HepG2 (cell line): ENCODE measurements around the gene CLASP2. TPM values are rescaled to one million over a fixed set of nuclear protein-coding genes. Genes with fewer than 3 reads are reported as not detected.

Experiments
- ATF2 ChIP-seq: sonication (generic); formaldehyde crosslinking; IDR thresholded peaks from 2 replicates; pipeline ENCODE4 v1.4.0; 2020; ENCODE audit warnings: missing genetic modification reagents
- BORCS8-MEF2B ChIP-seq: sonication (generic); formaldehyde crosslinking; IDR thresholded peaks from 2 replicates; pipeline ENCODE4 v1.8.0; 2022; ENCODE audit warnings: mild to moderate bottlenecking, missing genetic modification reagents
- CENPX ChIP-seq: sonication (generic); formaldehyde crosslinking; IDR thresholded peaks from 2 replicates; pipeline ENCODE4 v1.9.0; 2021; ENCODE audit warnings: mild to moderate bottlenecking, missing genetic modification reagents, moderate library complexity
- DNMT3B ChIP-seq: conservative IDR thresholded peaks from 2 replicates; pipeline ENCODE4 v1.6.1; 2016; ENCODE audit warnings: missing biosample characterization, control low read depth
- FLYWCH1 ChIP-seq: sonication (generic); formaldehyde crosslinking; IDR thresholded peaks from 2 replicates; pipeline ENCODE4 v1.8.1; 2023; ENCODE audit warnings: mild to moderate bottlenecking, missing genetic modification reagents
- HOXA9 ChIP-seq: sonication (generic); formaldehyde crosslinking; IDR thresholded peaks from 2 replicates; pipeline ENCODE4 v1.8.1; 2022; ENCODE audit warnings: missing genetic modification reagents, mild to moderate bottlenecking, moderate library complexity, borderline replicate concordance
- KDM4B ChIP-seq: sonication (generic); formaldehyde crosslinking; IDR thresholded peaks from 2 replicates; pipeline ENCODE4 v1.4.0; 2020; ENCODE audit warnings: missing genetic modification reagents
- NFE2 ChIP-seq: sonication (generic); formaldehyde crosslinking; IDR thresholded peaks from 2 replicates; pipeline ENCODE4 v1.4.0; 2020; ENCODE audit warnings: missing genetic modification reagents
- PAX8 ChIP-seq: sonication (generic); formaldehyde crosslinking; IDR thresholded peaks from 2 replicates; pipeline ENCODE4 v1.8.0; 2022; ENCODE audit warnings: mild to moderate bottlenecking, missing genetic modification reagents, borderline replicate concordance
- PHF8 ChIP-seq: sonication (generic); formaldehyde crosslinking; IDR thresholded peaks from 2 replicates; pipeline ENCODE4 v1.5.0; 2020; ENCODE audit warnings: missing genetic modification reagents
- REPIN1 ChIP-seq: sonication (generic); formaldehyde crosslinking; IDR thresholded peaks from 2 replicates; pipeline ENCODE4 v1.8.0; 2022; ENCODE audit warnings: missing genetic modification reagents, low read depth, mild to moderate bottlenecking, borderline replicate concordance
- TRIM22 ChIP-seq: fragments of 450-650 bp; IDR thresholded peaks from 2 replicates; pipeline ENCODE4 v1.6.1; 2017
- ZBTB10 ChIP-seq: sonication (generic); formaldehyde crosslinking; IDR thresholded peaks from 2 replicates; pipeline ENCODE4 v1.4.0; 2020; ENCODE audit warnings: missing genetic modification reagents, borderline replicate concordance
- ZC3H13 ChIP-seq: sonication (generic); formaldehyde crosslinking; IDR thresholded peaks from 2 replicates; pipeline ENCODE4 v1.8.1; 2023; ENCODE audit warnings: mild to moderate bottlenecking, missing genetic modification reagents, moderate library complexity
- ZFP36L1 ChIP-seq: sonication (generic); formaldehyde crosslinking; IDR thresholded peaks from 2 replicates; pipeline ENCODE4 v1.8.0; 2022; ENCODE audit warnings: mild to moderate bottlenecking, missing genetic modification reagents, moderate library complexity
- ZFP36L2 ChIP-seq: sonication (generic); formaldehyde crosslinking; IDR thresholded peaks from 2 replicates; pipeline ENCODE4 v1.4.0; 2020; ENCODE audit warnings: missing genetic modification reagents
- ZNF343 ChIP-seq: sonication (generic); formaldehyde crosslinking; IDR thresholded peaks from 2 replicates; pipeline ENCODE4 v1.4.0; 2020; ENCODE audit warnings: mild to moderate bottlenecking, missing genetic modification reagents
- ZNF616 ChIP-seq: sonication (generic); formaldehyde crosslinking; IDR thresholded peaks from 2 replicates; pipeline ENCODE4 v1.5.0; 2020; ENCODE audit warnings: low read depth, mild to moderate bottlenecking, missing genetic modification reagents
- ZNF646 ChIP-seq: sonication (generic); formaldehyde crosslinking; IDR thresholded peaks from 2 replicates; pipeline ENCODE4 v1.9.0; 2021; ENCODE audit warnings: mild to moderate bottlenecking, missing genetic modification reagents
- ZNF75D ChIP-seq: sonication (generic); formaldehyde crosslinking; IDR thresholded peaks from 2 replicates; pipeline ENCODE4 v1.8.1; 2023; ENCODE audit warnings: missing genetic modification reagents, mild to moderate bottlenecking, borderline replicate concordance
- polyA plus RNA-seq, 8 experiments: library from polyadenylated mRNA; depleted of rRNA in 3 of 8; stranded (reverse) in 7 of 8; unstranded in 1 of 8; fragments of >200 nt; fragmentation: Illumina TruSeq in 4 of 8; extraction: Trizol in 4 of 8; gene quantifications; 2 replicates each; pipeline versions ENCODE4 v1.2.1 to v1.2.3, GENCODE V29; 2011 to 2016; ENCODE audit warnings: low read depth in 4 of 8, missing spikeins in 1 of 8, mixed read lengths in 1 of 8; ENCODE audit not compliant: insufficient read depth in 1 of 8
- total RNA-seq, 5 experiments: library from RNA; depleted of rRNA; stranded (reverse); fragments of >200 nt; fragmentation: Illumina TruSeq; extraction: Trizol; gene quantifications; 2 replicates each; pipeline ENCODE4 v1.2.3, GENCODE V29; 2016; ENCODE audit warnings: low read depth in 1 of 5

Gene CLASP2
- total and polyA plus RNA-seq, 2 of the 13 experiments (the other 11 are each of a cell fraction or from before 2014, with no cell fraction given), result 15.7 to 34.8 TPM

- no peak for TF ChIP-seq ATF2
- TF ChIP-seq TRIM22, result no peak
- no peak for TF ChIP-seq BORCS8-MEF2B
- TF ChIP-seq NFE2 (CRISPR knock-in tag), result no peak
- TF ChIP-seq ZNF343 (CRISPR knock-in tag), result no peak
- TF ChIP-seq ZC3H13 (CRISPR knock-in tag), result no peak
- no peak for TF ChIP-seq ZNF616 (CRISPR knock-in tag)
- no peak for TF ChIP-seq DNMT3B (CRISPR knock-in tag)
- no peak for TF ChIP-seq KDM4B (CRISPR knock-in tag)
- no peak for TF ChIP-seq FLYWCH1
- TF ChIP-seq HOXA9, result no peak
- TF ChIP-seq ZNF75D (CRISPR knock-in tag), result no peak
- no peak for TF ChIP-seq ZFP36L1 (CRISPR knock-in tag)
- no peak for TF ChIP-seq CENPX (CRISPR knock-in tag)
- no peak for TF ChIP-seq ZFP36L2
- TF ChIP-seq PHF8 (CRISPR knock-in tag), result no peak
- no peak for TF ChIP-seq ZNF646 (CRISPR knock-in tag)
- TF ChIP-seq ZBTB10 (CRISPR knock-in tag), result no peak
- TF ChIP-seq REPIN1 (CRISPR knock-in tag), result no peak
- TF ChIP-seq PAX8, result no peak
Measured at GRCh38 chr3:33637482-33637881, 80.6 kb downstream of the CLASP2 start (continued).
